DOHH2 (cell line): ENCODE measurements around the gene MRTO4.

Experiments used
- H3F3A ChIP-seq: fragments of 200-600 bp; sonication (generic), shearing (Covaris generic); 2 replicates; pipeline ENCODE4 v1.6.0; 2016; ENCODE audit warnings: antibody characterized with exemption, mild to moderate bottlenecking; ENCODE audit not compliant: control insufficient read depth, insufficient read depth
- H3K27ac ChIP-seq: fragments of 200-600 bp; sonication (generic); 2 replicates; pipeline ENCODE4 v1.5.1; 2014; ENCODE audit warnings: low read depth, mild to moderate bottlenecking, low read length, moderate library complexity
- H3K27me3 ChIP-seq: fragments of 200-600 bp; sonication (generic); 2 replicates; pipeline ENCODE4 v1.6.1; 2014; ENCODE audit warnings: mild to moderate bottlenecking, low read length, mixed read lengths; ENCODE audit not compliant: control insufficient read depth
- H3K36me3 ChIP-seq: fragments of 200-600 bp; sonication (generic); 2 replicates; pipeline ENCODE4 v1.6.1; 2014; ENCODE audit warnings: mild to moderate bottlenecking, low read length, moderate library complexity, mixed read lengths; ENCODE audit not compliant: control insufficient read depth
- H3K4me1 ChIP-seq: fragments of 200-600 bp; sonication (generic); 2 replicates; pipeline ENCODE4 v1.6.1; 2014; ENCODE audit warnings: mild to moderate bottlenecking, low read length, mixed read lengths; ENCODE audit not compliant: control insufficient read depth
- H3K4me2 ChIP-seq: fragments of 200-600 bp; sonication (generic); 2 replicates; pipeline ENCODE4 v1.6.0; 2014; ENCODE audit warnings: mild to moderate bottlenecking, low read length, moderate library complexity
- H3K4me3 ChIP-seq: fragments of 200-600 bp; sonication (generic); 2 replicates; pipeline ENCODE4 v1.5.1; 2014; ENCODE audit warnings: mild to moderate bottlenecking, low read length, mixed read lengths
- H3K79me2 ChIP-seq: fragments of 200-600 bp; sonication (generic); 2 replicates; pipeline ENCODE4 v1.6.1; 2014; ENCODE audit warnings: mild to moderate bottlenecking, low read length, mixed read lengths; ENCODE audit not compliant: control insufficient read depth
- H3K9me2 ChIP-seq: fragments of 200-600 bp; sonication (generic); replicated peaks from 2 replicates; pipeline ENCODE4 v1.6.1; 2014; ENCODE audit warnings: mild to moderate bottlenecking, low read length, mixed read lengths; ENCODE audit not compliant: control insufficient read depth
- H3K9me3 ChIP-seq: fragments of 200-600 bp; sonication (generic); 2 replicates; pipeline ENCODE4 v1.6.1; 2014; ENCODE audit warnings: antibody characterized with exemption, low read length, mixed read lengths; ENCODE audit not compliant: control insufficient read depth, insufficient read depth
- H4K20me1 ChIP-seq: fragments of 200-600 bp; sonication (generic); 2 replicates; pipeline ENCODE4 v1.6.0; 2014; ENCODE audit warnings: low read depth, mild to moderate bottlenecking, antibody characterized with exemption, low read length, moderate library complexity; ENCODE audit not compliant: control insufficient read depth, insufficient read depth
- CTCF ChIP-seq: fragments of 200-600 bp; sonication (generic); IDR thresholded peaks from one replicate; pipeline ENCODE4 v1.5.1; 2014; ENCODE audit warnings: antibody characterized with exemption, mild to moderate bottlenecking, low read depth, low read length; ENCODE audit not compliant: poor library complexity, severe bottlenecking
- EZH2phosphoT487 ChIP-seq: fragments of 200-600 bp; sonication (generic); IDR thresholded peaks from 2 replicates; pipeline ENCODE4 v1.6.1; 2017; ENCODE audit warnings: borderline replicate concordance, mild to moderate bottlenecking, antibody characterized with exemption, low read length, moderate library complexity, mixed read lengths

The MRTO4 gene

GRCh38 chr1:19209990-19210771 lies 41.4 kb upstream of the MRTO4 start, which contains the start of gene UBR4:
Gene UBR4 (minus strand): TSS chr1:19210266. CDS start chr1:19210248, 18 bp downstream.
- H3K27ac ChIP-seq, result peak within 1 kb of the TSS; percentile 69
- peaks cover 40% of the 10 kb centered on the region for H3K4me1 ChIP-seq
- peaks cover 4% of the 10 kb centered on the region; the same call in 1 of the 2 replicates for H3F3A ChIP-seq
- peaks cover 50% of the 10 kb centered on the region for H3K36me3 ChIP-seq
- no peaks in the 10 kb centered on the region for H3K9me3 ChIP-seq
- peaks cover 20% of the 10 kb centered on the region; the same call in 1 of the 2 replicates for H4K20me1 ChIP-seq
- peaks cover 97% of the 10 kb centered on the region for H3K79me2 ChIP-seq
- peak within 1 kb of the TSS; percentile 94 for H3K4me3 ChIP-seq
- no peaks in the 10 kb centered on the region for H3K27me3 ChIP-seq
- TF ChIP-seq CTCF (no peak), EZH2phosphoT487 (no peak)
- H3K9me2 ChIP-seq, result no peaks in the 10 kb centered on the region
- peak within 1 kb of the TSS; percentile 91 for H3K4me2 ChIP-seq

GRCh38 chr1:19210772-19211549 lies 40.6 kb upstream of the MRTO4 start:
- H3K9me2 ChIP-seq, result no peaks in the 10 kb centered on the region
- H3K36me3 ChIP-seq, result peaks cover 54% of the 10 kb centered on the region
- H3K4me3 ChIP-seq, result peak overlapping the region; percentile 94
- H3K27me3 ChIP-seq, result no peaks in the 10 kb centered on the region
- H3F3A ChIP-seq, result peaks cover 4% of the 10 kb centered on the region; the same call in 1 of the 2 replicates
- H3K9me3 ChIP-seq, result no peaks in the 10 kb centered on the region
- H3K4me1 ChIP-seq, result peaks cover 37% of the 10 kb centered on the region
- peak overlapping the region; percentile 69 for H3K27ac ChIP-seq
- peak overlapping the region; percentile 91 for H3K4me2 ChIP-seq
- peaks cover 97% of the 10 kb centered on the region for H3K79me2 ChIP-seq
- peaks cover 20% of the 10 kb centered on the region; the same call in 1 of the 2 replicates for H4K20me1 ChIP-seq
- TF ChIP-seq EZH2phosphoT487, result no peak
- no peak for TF ChIP-seq CTCF

- H3K4me2 ChIP-seq, result peak overlapping the region; percentile 91
Measured at GRCh38 chr1:19212167-19212566, 39.4 kb upstream of the MRTO4 start.

More at GRCh38 chr1:19212167-19212566, 39.4 kb upstream of the MRTO4 start:
- no peaks in the 10 kb centered on the region for H3K9me3 ChIP-seq
- H3K4me1 ChIP-seq, result peaks cover 37% of the 10 kb centered on the region
- no peaks in the 10 kb centered on the region for H3K27me3 ChIP-seq
- H3K27ac ChIP-seq, result no peak overlapping the region
- TF ChIP-seq EZH2phosphoT487, result no peak
- no peak for TF ChIP-seq CTCF
- H3F3A ChIP-seq, result peaks cover 4% of the 10 kb centered on the region; the same call in 1 of the 2 replicates
- no peaks in the 10 kb centered on the region for H3K9me2 ChIP-seq
- peaks cover 15% of the 10 kb centered on the region; the same call in 1 of the 2 replicates for H4K20me1 ChIP-seq
- H3K79me2 ChIP-seq, result peaks cover 96% of the 10 kb centered on the region
- peak overlapping the region; percentile 94; the same call in 1 of the 2 replicates for H3K4me3 ChIP-seq
- peaks cover 64% of the 10 kb centered on the region for H3K36me3 ChIP-seq
